ENCODE data around the gene USP26. TPM values are rescaled to one million over a fixed set of nuclear protein-coding genes. Genes with fewer than 3 reads are reported as not detected.
"Not testable (repeated sequence)": the region's sequence is repeated elsewhere in the genome, so short reads cannot be mapped to it uniquely, and the experiment has no call there.

The USP26 gene, protein sequence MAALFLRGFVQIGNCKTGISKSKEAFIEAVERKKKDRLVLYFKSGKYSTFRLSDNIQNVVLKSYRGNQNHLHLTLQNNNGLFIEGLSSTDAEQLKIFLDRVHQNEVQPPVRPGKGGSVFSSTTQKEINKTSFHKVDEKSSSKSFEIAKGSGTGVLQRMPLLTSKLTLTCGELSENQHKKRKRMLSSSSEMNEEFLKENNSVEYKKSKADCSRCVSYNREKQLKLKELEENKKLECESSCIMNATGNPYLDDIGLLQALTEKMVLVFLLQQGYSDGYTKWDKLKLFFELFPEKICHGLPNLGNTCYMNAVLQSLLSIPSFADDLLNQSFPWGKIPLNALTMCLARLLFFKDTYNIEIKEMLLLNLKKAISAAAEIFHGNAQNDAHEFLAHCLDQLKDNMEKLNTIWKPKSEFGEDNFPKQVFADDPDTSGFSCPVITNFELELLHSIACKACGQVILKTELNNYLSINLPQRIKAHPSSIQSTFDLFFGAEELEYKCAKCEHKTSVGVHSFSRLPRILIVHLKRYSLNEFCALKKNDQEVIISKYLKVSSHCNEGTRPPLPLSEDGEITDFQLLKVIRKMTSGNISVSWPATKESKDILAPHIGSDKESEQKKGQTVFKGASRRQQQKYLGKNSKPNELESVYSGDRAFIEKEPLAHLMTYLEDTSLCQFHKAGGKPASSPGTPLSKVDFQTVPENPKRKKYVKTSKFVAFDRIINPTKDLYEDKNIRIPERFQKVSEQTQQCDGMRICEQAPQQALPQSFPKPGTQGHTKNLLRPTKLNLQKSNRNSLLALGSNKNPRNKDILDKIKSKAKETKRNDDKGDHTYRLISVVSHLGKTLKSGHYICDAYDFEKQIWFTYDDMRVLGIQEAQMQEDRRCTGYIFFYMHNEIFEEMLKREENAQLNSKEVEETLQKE
- total RNA-seq (2014; rRNA removed): not detected in 2 replicates
- polyA plus RNA-seq (2012): not detected

DNA sequence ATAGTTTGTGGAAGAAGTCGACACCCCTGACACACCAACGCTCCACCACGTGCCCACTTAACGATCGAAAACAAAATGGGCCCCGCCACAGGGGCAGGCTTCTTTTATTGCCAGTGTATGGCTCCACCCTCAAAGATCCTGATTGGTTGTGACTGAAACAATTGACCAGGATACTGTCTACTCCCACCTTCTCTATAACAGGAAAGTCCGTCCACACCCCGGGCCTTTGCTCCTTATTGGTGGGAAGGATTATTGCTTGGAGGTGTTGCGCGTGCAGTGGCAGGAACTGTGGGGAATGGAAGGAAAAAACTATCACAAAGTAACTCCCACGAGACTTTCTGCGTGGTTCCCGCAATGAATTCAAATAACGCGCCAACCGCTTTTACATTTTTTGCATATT is at the start of gene USP26:
Gene USP26, minus strand, starts transcription at position 79 of the 400 bp plus-strand sequence. CDS start 68,889 bp downstream, outside the sequence.
- DNase-seq (ENCODE audit: low read depth): no peak

DNA sequence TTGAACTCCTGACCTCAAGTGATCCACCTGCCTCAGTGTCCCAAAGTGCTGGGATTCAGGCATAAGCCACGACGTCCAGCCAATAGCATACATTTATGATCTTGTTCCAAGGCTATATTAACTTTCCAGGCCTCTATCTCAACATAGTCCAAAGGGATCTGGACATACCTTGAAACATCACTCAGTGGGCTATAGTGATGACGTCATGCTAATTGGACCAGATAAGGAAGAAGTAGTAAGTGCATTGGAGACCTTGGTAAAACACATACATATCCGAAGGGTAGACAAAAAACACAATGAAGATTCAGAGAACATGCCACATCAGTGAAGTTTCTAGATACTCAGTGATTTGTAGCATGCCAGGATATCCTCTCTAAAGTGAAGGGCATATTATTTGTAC is 37.4 kb upstream of the USP26 start:
- DNase-seq (ENCODE audit: low read depth): no peak

DNA sequence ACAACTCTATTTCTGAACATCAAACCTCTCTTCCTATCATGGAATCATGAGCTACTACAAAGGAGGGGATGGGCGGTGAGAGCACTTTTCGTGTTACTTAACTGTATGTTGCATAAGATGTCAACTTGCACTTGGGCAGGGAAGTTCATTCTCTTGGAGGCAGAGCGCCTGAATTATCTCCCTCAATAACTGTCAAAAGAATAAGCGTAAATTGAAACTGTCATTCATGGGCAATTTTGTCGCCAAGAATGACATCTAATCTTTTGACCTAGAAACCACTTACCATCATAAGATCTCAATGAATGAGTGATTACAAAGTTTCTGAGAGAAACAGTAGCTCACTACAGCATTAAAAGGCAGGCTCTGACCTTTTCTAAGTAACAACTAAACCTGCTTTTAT is 23.5 kb upstream of the USP26 start:
- DNase-seq (ENCODE audit: low read depth): no peak

- no peak for DNase-seq (ENCODE audit: low read depth)
Measured at GRCh38 chrX:133094098-133094731, 2.7 kb downstream of the USP26 start.

DNA sequence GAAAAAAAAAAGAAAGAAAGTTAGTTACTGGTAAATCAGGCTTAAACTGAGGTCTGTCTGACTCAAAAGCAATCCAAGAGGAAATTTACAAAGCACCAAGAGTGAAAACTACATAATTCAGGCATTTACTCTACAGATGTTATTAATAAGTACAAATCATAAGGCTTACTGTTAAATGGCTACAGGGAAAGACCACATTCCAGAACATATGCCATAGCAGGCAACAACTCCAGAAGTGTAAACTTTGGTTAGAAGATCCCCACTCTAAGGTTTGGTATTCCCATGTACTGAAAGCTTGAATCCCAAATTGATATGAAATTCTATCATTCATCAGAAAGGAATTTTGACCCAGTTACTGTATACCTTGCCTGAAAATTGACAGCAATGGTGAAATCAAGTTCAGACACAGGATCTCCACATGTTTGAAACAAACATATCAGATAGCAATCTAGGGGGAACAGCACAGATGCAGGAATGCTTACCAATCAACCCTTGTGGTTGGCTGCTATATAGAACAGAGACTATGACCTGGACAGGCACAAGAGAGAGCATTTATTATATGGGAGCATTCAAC is 6.6 kb downstream of the USP26 start:
- DNase-seq (ENCODE audit: low read depth): no peak

DNA sequence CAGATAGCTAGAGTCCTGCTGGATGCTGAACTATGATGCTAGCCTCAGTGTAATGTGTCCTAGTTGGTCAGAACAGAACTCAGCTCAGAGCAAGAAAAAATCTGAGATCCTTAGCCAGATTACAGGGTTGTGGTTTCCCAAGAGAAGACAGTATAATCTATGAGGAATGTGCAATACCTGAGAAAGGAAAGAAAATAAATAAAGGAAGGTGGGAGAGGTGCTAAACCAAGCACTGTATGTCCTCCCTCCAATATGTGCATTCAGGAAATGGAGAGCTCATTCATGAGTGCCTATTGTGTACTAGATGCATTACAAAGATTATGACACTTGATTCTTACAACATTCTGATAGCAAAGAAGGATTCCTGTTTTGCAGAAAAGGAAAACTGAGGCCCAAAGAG is 7.5 kb downstream of the USP26 start:
- no peak for DNase-seq (ENCODE audit: low read depth)

DNA sequence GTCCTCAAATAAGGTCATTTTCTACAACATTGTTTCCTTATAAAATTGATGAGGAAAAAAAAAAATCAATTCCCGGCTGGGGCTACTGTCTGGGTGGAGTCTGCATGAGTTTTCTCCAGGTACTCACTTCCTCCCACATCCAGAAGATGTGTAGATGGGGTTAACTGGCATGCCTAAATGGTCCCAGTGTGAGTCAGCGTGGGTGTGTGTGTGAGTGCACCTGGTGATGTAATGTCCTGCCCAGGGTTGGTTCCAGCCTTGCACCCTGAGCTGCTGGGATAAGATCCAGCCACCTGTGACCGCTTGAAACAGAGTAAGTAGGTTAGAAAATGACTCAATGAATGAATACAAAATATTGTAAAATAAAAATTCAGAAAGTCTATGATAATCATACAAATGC is 11.1 kb downstream of the USP26 start:
- no peak for DNase-seq (ENCODE audit: low read depth)

- not testable (repeated sequence) for DNase-seq (ENCODE audit: low read depth)
Measured at GRCh38 chrX:133085056-133085455, 11.9 kb downstream of the USP26 start.

DNA sequence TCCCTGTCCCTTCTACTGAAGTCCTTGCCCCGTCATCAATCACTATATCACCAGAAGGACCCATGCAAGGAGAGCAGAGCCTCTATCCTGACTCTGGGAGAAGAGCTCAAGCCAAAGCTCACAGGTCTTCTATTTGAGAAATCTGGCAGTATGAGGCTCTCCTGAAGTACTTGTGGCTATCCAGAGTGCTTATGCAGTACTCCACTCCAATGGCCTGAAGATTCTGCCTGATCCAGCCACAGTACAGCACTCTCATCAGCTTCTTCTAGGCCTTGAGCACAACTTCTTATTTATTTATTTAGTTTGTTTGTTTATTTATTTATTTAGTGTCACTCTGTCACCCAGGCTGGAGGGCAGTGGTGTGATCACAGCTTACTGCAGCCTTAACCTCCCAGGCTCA is 13.0 kb downstream of the USP26 start:
- DNase-seq (ENCODE audit: low read depth): no peak

- no peak for DNase-seq (ENCODE audit: low read depth)
Measured at GRCh38 chrX:133081990-133082389, 14.9 kb downstream of the USP26 start.

DNA sequence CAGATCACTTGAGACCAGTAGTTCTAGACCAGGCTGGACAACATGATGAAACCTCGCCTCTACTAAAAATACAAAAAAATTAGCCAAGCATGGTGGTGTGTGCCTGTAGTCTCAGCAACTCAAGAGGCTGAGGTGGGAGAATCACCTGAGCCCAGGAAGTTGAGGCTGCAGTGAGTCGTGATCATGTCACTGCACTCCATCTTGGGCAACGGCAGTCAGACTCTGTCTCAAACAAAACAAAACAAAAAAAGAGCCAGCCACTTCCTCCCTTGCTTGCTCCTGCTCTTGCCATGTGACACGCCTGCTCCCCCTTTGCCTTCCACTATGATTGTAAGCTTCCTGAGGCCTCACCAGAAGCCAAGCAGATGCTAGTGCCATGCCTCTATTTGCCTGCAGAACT is 19.1 kb downstream of the USP26 start:
- not testable (repeated sequence) for DNase-seq (ENCODE audit: low read depth)

DNA sequence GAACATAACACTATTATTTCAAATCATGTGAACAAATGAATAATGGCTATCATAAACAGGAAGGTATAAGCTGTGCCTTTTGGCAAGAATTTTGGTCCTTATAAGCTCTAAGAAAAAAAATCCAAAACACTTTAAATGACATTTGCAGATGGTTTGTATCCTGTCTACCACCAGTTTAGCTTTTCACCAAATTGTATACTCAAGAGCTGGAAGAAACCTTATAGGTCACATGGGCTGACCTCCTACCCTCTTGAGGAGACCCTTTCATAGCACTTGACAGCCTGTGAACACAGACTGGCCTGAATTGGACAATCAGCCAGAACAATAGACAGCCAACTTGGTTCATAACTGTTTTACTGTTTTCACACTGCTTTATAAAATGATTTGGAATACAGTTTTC is 24.3 kb downstream of the USP26 start:
- no peak for DNase-seq (ENCODE audit: low read depth)

DNA sequence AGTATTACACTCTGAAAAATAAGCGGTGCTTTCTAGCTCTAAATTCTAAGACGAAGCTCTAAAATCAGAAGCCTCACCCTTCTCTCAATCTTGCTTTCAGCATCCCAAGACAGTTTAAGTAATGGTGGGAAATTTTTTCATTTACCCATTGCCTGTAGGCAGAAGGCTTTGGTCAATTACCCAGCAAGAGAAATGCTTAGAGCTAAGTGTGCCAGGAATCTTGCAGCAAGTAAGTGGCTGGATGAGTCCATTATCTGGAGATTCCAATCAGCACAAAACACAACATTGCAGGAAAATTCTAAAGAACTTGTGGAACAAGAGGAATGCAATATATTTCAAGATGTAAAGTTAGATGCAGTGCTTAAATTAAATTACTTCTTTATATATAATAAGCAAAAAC is 28.4 kb downstream of the USP26 start:
- DNase-seq (ENCODE audit: low read depth): no peak

DNA sequence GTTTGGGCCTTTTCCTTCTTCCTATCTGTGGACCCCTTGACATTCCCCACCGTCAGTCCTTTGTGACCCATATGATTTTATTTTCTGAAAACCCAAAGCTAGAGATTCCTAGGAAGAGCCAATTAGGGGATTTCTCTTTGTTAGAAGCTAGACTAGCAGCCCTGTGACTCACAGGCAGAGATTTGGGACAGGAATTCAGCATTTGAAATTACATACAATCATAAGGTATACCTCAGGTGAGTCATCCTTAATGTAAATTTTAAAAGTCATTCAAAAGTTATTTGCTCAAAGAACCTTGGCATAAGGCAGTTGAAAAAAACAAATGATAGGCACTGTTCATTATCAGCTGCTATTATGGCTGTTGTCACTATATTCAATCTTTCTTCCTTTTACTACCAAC is 40.6 kb downstream of the USP26 start:
- no peak for DNase-seq (ENCODE audit: low read depth)

- no peak for DNase-seq (ENCODE audit: low read depth)
Measured at GRCh38 chrX:133054761-133055405, 42.0 kb downstream of the USP26 start.

GRCh38 chrX:133053861-133054598 is 42.9 kb downstream of the USP26 start:
- DNase-seq (ENCODE audit: low read depth): no peak

DNA sequence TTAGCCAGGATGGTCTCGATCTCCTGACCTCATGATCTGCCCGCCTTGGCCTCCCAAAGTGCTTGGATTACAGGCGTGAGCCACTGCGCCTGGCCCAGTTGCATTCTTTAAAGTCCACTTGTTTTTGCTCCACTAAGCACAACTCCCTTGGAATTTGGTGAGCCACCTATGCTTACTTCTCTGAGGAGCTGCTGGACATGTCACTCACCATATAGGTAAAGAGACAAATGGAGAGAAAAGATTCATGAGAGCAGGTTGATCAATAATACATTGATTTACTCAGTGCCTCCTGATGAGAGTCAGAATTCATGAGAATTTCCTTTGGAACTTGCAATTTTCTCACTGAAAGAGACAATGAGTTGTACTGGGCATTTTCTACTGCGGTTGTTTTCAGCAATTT is 48.2 kb downstream of the USP26 start:
- no peak for DNase-seq (ENCODE audit: low read depth)

- DNase-seq (ENCODE audit: low read depth): no peak
Measured at GRCh38 chrX:133046601-133047000, 50.3 kb downstream of the USP26 start.

DNA sequence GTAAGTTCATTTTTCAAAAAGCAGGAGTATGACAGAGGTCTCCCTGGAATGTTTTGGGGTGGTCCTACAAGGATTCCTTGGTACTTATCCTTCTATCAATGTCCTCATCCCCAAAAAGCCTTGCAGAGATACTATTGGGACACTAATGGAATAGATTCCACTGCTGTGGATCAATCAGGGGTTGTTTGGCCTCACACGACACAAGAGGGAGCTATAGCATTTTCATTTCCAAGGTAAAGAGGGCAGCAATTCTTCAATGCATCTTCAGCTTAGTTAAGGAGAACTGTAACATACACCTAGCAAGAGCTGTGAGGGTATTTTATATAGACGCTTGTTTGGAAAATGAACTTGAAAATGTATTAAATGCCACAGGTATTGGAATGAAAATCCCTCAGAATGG is 50.9 kb downstream of the USP26 start:
- no peak for DNase-seq (ENCODE audit: low read depth)

DNA sequence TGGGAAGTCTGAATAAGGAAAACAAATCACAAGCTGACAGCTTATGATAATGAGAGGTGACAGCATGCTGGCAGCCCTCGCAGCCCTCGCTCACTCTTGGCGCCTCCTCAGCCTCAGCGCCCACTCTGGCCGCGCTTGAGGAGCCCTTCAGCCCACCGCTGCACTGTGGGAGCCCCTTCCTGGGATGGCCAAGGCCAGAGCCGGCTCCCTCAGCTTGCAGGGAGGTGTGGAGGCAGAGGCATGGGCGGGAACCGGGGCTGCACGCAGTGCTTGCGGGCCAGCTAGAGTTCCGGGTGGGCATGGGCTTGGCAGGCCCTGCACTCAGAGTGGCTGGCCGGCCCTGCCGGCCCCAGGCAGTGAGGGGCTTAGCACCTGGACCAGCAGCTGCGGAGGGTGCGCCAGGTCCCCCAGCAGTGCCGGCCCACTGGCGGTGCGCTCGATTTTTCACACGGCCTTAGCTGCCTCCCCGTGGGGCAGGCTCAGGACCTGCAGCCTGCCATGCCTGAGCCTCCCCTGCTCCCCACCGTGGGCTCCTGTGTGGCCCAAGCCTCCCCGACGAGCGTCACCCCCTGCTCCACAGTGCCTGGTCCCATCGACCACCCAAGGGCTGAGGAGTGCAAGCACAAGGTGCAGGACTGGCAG is 52.6 kb downstream of the USP26 start:
- not testable (repeated sequence) for DNase-seq (ENCODE audit: low read depth)
